AG04449 (cell line): Measurements from ENCODE around the gene SCGB3A1.

Experiments
- CTCF ChIA-PET: fragments of 350-600 bp; formaldehyde crosslinking; extraction: SDS; loops from one replicate; lab custom pipeline; 2021; ENCODE audit warnings: antibody characterized with exemption; lab: Yijun Ruan, JAX
- POLR2A ChIA-PET: fragments of 400-600, 350-600 bp; formaldehyde crosslinking; extraction: SDS; loops from one replicate; lab custom pipeline; 2020; ENCODE audit warnings: antibody characterized with exemption, inconsistent platforms; lab: Yijun Ruan, JAX
- DNase-seq: peaks from one replicate; pipeline ENCODE4 v3.0.0-alpha.2; 2010; ENCODE audit warnings: low read depth, low spot score
- H3K4me3 ChIP-seq: 2 replicates; pipeline ENCODE4 v1.5.1; 2011; ENCODE audit warnings: low read depth, mild to moderate bottlenecking, control low read depth, low read length
- CTCF ChIP-seq: IDR thresholded peaks from one replicate; pipeline ENCODE4 v1.5.1; 2011; ENCODE audit warnings: mild to moderate bottlenecking, moderate library complexity, low read length, control low read depth, inconsistent platforms; ENCODE audit not compliant: insufficient read depth; ENCODE audit errors: missing control alignments

Gene SCGB3A1

GRCh38 chr5:180590543-180591310 is 572 bp downstream of the SCGB3A1 start:
- no peak overlapping the region for H3K4me3 ChIP-seq
- ChIA-PET POLR2A (no interaction called here), CTCF (no interaction called here)
- DNase-seq = no peak
- TF ChIP-seq CTCF = no peak

DNA sequence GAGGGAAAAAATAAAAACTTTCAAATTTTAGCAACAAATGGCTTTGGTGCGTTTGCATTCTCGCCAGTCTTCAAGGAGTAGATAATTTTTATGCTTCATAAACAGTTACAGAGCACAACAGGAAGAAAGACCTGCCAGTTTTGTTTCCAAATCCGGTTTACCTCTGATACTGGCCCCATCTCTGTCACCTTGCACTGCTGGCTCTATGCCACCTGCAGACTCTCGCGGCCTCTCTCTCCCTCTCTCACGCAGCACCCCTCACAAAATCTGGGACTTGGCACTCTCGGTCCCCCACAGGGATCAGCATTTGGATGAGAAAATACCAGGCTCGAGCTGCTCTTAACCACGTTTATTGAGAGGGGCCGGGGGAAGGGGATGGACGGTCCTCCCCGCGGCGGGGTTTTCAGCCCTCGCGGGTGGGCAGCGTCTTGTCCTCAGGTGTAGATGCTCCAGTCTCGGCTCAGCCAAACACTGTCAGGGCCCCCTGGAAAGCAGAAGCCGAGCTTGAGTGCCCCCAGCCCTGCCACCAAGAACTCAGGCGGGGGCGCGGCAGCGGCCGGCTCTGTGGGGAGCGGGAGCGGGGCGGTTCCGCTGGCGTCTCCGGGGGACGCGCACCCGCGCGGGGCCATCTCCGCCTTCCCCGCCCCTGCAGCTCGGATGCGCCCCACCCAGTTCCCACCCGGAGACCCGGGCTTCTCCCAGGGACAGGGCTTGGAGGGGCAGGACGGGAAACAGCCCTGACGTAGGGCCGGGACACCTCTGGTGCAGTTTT is 1.3 kb downstream of the SCGB3A1 start:
- CTCF ChIA-PET = no interaction called here

DNA sequence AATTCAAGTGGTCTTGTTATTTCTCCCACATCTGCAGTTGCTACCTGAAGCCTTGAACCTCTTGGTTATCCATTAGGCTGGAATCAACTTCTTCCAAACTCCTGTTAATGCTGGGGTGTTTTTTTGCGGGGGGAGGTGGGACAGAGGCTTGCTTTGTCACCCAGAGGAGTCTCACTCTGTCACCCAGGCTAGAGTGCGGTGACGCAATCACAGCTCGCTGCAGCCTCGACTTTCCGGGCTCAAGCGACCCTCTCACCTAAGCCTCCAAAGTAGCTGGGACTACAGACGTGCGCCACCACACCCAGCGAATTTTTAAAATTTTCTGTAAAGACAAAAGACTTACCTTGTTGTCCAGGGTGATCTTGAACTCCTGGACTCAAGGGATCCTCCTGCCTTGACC is 4.4 kb downstream of the SCGB3A1 start:
- ChIA-PET CTCF (no interaction called here), POLR2A (no interaction called here)
- H3K4me3 ChIP-seq = no peak overlapping the region
- no peak for TF ChIP-seq CTCF
- no peak for DNase-seq

More for the DNA sequence above, 1.3 kb downstream of the SCGB3A1 start:
- DNase-seq = no peak
- no peak overlapping the region for H3K4me3 ChIP-seq
- TF ChIP-seq CTCF = no peak
- POLR2A ChIA-PET = no interaction called here

DNA sequence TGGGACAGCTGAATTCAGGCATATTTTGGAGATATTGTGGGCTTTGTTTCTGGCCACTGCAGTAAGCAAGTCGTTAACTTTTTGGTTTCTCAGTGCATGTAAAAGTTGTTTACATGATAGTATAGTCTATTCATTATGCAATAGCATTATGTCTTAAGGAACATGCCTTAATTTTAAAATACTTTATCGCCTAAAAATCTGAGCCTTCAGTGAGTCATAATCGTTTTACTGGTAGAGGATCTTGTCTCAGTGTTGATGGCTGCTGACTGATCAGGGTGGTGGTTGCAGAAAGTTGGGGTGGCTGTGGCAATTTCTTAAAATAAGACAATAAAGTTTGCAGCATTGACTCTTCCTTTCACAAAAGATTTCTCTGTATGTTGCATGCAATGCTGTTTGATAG is 5.1 kb downstream of the SCGB3A1 start:
- ChIA-PET POLR2A (no interaction called here), CTCF (no interaction called here)
- no peak overlapping the region for H3K4me3 ChIP-seq
- DNase-seq = no peak
- TF ChIP-seq CTCF = no peak

GRCh38 chr5:180583738-180584137 is 7.6 kb downstream of the SCGB3A1 start:
- POLR2A ChIA-PET = interaction anchor here (1.2 kb wide), 1 partner anchor 7 kb away, joined by 3 read pairs; no protein-coding TSS in a partner anchor
- no peak overlapping the region for H3K4me3 ChIP-seq
- no peak for DNase-seq
- CTCF ChIA-PET = no interaction called here
- TF ChIP-seq CTCF = no peak

GRCh38 chr5:180580681-180581080 is 10.6 kb downstream of the SCGB3A1 start:
- no peak for DNase-seq
- ChIA-PET POLR2A (no interaction called here), CTCF (no interaction called here)
- no peak overlapping the region for H3K4me3 ChIP-seq
- no peak for TF ChIP-seq CTCF
